Stimulated activated CD8-positive, alpha-beta memory T cell treated with anti-CD3 and anti-CD28 coated beads, Interleukin-4, amount 100 ng/mL, for 48 hours (primary cell): ENCODE measurements around the gene CDC16.

Source experiments
- DNase-seq: peaks from one replicate; pipeline ENCODE4 v3.0.0-alpha.2; 2020

The CDC16 gene

DNA sequence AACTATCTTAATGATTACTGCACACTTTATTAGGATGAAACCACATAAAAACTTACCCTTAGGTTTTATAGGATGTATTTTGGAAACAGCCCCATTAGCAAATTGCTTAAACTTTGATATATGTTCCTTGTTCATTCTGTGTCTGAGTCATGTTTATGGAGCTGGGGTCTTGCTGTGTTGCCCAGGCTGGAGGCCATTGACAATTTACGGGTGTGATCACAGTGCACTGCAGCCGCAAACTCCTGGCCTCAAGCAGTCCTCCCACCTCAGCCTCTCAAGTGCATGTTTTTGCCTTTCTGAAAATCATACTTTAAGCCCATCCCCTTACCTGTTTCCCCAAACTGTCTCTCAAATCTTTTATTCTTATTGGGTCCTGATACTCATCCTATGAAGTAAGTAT, 74.4 kb downstream of the CDC16 start:
- DNase-seq, result no peak

DNA sequence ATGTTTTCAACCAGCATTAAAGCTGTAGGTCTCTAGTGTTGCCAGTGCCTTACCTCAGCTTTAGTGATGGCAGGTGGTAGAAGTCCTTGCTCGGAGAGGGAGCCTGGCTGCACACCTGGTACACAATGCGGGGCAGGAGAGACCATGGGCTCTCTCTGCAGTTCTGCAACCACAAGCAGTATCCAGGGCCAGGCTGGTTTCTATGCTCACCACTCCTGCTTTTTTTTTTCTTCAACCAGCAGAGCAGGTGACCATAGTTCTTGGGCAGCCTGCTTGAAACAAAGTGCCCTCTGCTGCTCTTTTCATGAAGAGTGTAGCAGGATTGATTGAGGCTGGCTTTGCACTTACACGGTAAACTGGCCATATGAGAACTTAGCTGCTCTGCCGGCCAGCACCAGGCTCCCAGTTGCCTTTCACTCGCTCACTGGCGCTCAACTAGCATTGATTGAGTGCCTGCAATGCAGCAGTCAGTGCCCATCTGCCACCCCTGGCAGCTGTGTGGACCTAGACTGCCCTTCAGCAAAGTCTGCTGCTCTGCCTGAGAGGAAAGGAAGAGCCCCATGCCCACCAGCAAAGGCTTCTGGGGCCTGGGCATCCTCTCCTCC, 75.2 kb downstream of the CDC16 start:
- no peak for DNase-seq

DNA sequence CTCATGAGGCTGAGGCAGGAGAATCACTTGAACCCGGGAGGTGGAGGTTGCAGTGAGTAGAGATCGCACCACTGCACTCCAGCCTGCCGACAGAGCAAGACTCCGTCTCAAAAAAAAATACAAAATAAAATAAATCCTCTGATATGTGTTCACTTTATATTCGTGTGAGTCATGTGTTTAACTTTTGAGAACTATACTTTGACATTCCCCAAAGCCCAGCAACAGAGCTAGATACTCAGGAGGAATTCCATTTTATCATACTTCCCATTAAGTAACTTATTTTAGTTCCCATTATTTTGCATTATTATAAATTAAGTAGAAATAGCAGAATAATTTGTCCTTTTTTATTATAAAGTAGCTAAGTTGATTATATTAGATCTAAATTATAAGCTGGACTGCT, 76.3 kb downstream of the CDC16 start:
- no peak for DNase-seq

DNA sequence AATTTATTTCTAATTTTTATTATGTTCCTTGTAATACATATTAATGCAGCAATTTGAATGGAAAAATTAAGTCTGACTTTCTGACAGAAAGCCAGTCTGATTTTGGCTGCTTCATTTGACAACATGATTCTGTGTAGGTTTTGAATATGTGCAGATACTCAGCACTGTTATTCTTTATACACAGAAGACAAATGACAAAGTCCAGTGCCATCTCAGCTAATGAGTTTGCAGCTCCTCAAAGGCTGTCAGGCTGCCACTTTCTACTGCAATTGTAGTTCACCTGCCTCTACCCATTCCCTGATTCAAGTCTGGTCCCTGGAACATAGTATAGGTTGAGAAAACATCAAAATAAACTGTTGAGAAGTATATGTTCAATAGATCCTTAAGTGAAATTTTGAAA, 76.7 kb downstream of the CDC16 start:
- DNase-seq, result no peak

DNA sequence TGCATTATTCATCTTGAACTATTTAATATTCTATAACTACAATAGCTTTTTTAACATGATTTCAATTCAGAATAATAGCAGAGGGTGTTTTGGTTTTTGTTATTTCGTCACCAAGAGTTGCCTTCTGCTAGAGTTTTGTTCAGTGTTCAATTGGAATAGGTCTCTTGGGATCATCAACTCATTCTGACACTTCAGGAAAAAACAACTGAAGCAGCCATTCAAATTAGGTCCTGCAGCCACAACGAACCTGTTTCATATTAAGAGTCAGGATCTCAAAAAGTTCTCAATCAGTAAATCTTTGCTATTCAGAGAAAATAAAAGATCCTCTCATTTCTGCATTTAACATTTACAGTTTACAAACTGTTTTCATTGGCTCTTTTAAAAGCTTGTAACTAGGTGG, 77.2 kb downstream of the CDC16 start:
- no peak for DNase-seq

DNA sequence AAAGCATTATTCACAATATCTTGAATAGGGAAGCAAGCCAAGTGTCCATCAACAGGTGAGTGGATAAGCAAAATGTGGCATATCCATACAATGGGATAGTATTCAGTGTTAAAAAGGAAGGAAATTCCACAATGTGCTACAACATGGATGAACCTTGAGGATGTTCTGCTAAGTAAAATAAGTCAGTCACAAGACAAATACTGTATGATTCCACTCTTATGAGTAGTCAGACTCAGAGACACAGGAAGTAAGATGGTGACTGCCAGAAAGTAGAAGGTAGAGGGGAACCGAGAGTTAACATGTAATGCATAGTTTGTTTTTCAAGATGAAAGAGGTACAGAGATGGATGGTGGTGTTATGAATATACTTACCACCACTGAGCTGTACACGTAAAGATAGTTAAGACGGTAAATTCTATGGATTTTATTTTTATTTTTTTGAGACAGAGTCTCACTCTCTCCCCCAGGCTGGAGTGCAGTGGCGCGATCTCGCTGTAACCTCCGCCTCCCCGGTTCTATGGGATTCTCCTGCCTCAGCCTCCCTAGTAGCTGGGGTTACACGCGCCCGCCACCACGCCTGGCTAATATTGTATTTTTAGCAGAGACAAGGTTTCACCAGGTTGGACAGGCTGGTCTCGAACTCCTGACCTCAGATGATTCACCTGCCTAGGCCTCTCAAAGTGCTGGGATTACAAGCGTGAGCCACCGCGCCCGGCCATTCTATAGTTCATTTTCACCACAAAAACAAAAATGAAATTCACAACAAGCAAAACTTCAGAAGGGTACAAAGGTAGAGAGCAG, 78.6 kb downstream of the CDC16 start:
- DNase-seq, result peak; percentile 68

DNA sequence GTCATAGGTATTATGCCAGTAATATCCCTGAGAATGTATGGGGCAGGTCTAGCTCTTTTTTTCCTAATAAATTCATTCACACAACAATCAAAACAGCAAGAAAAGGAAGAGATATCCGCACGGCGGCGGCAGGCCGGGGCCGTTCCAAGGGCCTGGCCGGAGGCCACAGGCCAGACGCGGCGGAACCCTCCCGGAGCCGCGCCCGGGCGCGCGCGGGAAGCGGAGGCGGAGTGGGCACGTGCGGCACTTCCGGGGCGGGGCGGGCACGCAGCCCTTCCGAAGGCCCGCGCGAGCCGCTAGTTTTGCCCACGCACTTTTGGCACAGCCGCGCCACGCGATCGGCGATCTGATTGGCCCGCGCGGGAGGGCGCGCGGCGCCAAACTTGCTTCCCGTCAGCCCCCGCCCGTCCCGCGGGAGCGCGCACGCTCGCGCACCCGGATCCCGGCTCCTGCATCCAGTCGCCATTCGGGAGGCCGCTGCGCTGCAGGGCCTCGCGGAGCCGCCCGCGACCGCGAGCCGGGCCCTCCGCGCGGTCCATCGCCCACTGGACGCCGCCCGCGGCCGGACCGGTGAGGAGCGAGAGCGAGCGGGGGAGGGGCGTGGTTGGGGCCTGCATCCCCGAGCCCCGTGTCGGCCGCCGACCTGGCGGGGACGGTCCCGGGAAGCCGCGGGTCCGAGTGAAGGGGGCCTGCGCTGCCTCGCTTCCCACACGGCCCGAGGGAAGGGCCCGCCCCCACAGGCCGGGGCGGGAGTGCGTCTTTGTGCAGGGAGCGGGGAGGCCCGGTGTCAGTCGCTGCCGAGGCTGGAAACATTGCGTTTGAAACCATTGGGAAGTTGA, 79.6 kb downstream of the CDC16 start, which contains the start of gene CHAMP1:
Gene CHAMP1, plus strand, starts transcription at position 430 of the 839 bp plus-strand sequence. CDS start 9,340 bp downstream, outside the sequence.
- DNase-seq, result peak; percentile 96

DNA sequence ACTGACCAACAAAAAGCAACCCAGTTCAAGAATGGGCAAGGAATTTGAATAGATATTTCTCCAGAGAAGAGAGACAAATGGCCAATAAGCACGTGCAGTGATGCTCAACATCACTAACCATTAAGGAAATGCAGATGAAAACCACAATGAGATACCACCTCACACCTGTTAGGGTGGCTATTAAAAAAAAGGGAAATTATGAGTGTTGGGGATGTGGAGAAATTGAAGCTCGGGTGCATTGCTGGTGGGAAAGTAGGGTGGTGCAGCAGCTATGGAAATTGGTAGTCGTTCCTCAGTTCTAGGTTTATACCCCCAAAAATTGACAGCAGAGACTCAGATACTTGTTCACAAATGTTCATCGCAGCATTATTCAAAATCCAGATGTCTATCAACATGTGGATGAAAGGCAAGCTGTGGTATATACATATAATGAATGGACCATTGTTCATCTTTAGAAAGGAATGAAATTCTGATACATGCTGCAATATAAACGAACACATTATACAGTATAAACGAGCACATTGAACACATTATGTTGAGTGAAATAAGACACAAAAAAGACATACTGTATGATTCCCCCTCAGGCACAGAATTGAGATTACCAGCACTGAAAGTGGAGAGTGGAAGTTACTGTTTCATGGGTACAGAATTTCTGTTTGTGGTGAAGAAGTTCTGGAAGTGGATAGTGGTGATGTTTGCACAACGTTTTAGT, 80.5 kb downstream of the CDC16 start:
- DNase-seq, result no peak

DNA sequence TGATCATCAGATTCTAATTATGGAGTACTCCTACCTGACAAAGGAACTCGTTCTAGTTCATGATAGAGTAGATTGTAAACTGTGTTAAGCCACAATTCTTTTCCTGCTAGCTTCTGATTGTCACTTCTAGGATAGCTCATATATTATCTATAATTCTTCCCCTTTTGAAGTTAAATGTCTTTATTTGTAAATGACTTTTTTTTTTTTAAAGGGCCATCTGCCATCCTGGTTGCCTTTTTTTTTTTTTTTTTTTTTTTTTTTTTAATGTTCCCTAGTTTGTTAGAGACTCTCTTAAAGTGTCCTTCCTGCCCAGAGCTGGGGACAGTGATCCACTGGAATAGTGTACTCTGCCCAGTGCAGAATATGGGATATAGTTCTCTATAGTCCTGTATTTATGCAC, 83.9 kb downstream of the CDC16 start:
- no peak for DNase-seq

DNA sequence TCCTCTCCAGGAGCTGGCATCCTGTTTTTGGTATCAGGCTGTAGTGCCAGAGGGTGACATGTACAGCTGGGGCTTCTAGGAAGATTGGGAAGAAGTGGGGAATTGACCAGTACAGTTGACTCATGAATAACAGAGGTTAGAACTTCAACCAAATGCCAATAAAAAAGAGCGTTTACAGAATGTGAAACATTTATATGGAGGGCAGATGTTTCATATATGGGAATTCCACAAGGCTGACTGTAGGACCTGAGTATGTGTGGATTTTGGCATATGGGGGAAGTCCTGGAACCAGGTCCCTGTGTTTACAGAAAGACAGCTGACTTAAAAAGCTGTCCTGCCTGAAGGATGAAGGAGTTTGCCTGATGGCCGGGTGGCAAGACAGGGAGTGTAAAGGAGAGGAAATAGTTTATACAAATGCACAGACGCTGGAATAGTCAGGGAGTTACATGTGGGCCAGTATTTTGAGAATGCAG, 84.8 kb downstream of the CDC16 start:
- DNase-seq, result no peak

DNA sequence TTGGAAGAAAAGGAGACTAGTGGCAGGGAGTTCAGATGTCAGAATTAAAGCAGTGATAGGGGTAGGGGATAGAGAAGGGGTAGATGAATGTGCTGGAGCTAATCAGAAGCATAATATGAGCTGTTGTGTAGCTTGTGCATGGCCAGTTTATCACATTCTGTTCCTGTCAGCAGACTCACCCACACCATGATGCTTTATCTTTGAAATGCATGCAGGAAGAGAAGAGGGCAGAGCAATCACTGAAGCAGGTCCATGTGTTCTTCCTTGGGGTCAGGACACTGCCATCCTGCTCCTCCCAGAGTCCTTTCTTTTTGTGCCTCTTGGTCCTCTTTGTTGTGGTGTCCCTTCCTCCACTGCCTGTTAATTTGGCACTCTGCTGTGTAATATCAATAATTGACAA, 85.4 kb downstream of the CDC16 start:
- no peak for DNase-seq

DNA sequence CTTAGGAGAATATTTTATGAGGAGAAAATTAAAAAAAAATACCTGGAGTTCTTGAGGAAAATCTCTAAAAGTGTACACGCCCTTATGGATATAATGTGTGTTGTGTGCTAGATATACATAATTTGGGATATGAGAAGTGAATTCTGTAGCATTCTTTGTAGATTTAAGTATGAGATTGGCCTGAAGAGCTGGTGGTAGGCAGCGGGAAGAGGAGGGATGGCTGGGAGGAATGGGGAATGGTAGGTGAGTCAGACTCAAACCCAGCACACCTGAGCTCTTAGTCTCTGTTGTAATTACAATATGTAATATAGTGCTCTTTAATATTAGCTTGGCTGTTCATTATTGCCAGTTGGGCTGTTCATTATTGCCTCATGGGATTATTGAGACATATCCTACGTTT, 86.6 kb downstream of the CDC16 start:
- DNase-seq, result no peak
